HAP-1 (cell line): ENCODE measurements around the gene DPP10.

Experiments used
- DNase-seq, 2 experiments: peaks; one replicate each; pipeline ENCODE4 v3.0.0-alpha.2; 2016 to 2020; ENCODE audit warnings: low spot score in 2 of 2
- H3K27me3 ChIP-seq: fragments of 250-450 bp; sonication (Bioruptor Pico); 2 replicates; pipeline ENCODE4 v1.5.1; 2020; ENCODE audit warnings: low read depth, mild to moderate bottlenecking, moderate library complexity
- H3K36me3 ChIP-seq: fragments of 250-450 bp; sonication (Bioruptor Pico); replicated peaks from 2 replicates; pipeline ENCODE4 v1.5.1; 2020; ENCODE audit warnings: mild to moderate bottlenecking
- H3K4me1 ChIP-seq: fragments of 250-450 bp; sonication (Bioruptor Pico); 2 replicates; pipeline ENCODE4 v1.5.1; 2020; ENCODE audit warnings: mild to moderate bottlenecking
- H3K4me3 ChIP-seq: fragments of 250-450 bp; sonication (Bioruptor Pico); 2 replicates; pipeline ENCODE4 v1.5.1; 2020; ENCODE audit warnings: mild to moderate bottlenecking, moderate library complexity
- H3K9me3 ChIP-seq: fragments of 250-450 bp; sonication (Bioruptor Pico); 2 replicates; pipeline ENCODE4 v1.5.1; 2020; ENCODE audit warnings: mild to moderate bottlenecking, moderate library complexity
- in situ Hi-C: fragments of 300-500 bp; cut with MboI; formaldehyde crosslinking; loops from 3 replicates; pipeline ENCODE4 v1.14.3; 2020; ENCODE audit warnings: low sequenced_read_pairs, inconsistent platforms, mixed read lengths

The DPP10 gene

DNA sequence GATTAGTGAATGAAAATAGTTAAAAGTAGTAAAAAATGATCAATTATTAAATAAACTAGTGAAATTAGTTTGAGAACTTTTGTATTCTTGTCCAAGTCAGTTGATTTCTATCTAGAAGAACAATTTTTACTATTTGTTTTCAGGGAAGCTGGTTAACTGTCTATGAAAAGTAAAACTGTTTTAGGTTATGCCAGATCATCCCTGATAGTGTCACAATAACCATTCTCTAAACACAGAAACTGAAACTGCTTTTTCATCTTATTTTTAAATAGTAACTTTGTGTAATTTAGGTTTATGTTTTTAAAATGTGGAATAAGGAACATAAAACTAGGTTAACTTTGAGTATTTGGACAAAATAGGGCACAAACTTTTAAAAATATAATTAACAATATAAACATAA, 1087.2 kb downstream of the DPP10 start:
- Histone ChIP-seq H3K4me3 (no peak overlapping the region), H3K9me3 (no peaks in the 10 kb centered on the region), H3K27me3 (no peaks in the 10 kb centered on the region), H3K36me3 (no peaks in the 10 kb centered on the region), H3K4me1 (peaks cover 18% of the 10 kb centered on the region)
- in situ Hi-C loops, result no loop called here
- DNase-seq, result no peak

DNA sequence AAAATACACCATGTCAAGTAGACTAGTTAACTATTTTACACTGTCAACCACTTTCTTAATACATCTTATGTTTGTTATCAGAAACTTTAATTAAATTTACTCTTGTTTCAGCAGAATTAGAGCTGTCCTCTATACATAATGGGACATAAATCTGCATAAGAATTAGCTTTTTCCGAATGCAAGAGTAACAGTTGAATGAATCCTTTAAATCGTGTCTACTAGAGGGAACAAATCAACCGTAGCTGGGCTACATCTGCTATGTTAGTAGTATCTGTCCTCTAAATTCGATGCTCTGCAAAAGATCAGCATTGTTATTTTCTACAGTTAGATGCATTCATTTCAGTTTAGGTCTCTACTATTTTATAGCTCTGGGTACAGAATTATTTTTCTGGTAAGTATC, 1090.6 kb downstream of the DPP10 start:
- H3K4me1 ChIP-seq, result peaks cover 11% of the 10 kb centered on the region
- H3K36me3 ChIP-seq, result no peaks in the 10 kb centered on the region
- in situ Hi-C loops, result no loop called here
- no peak overlapping the region for H3K4me3 ChIP-seq
- no peaks in the 10 kb centered on the region for H3K9me3 ChIP-seq
- no peaks in the 10 kb centered on the region for H3K27me3 ChIP-seq
- peak in 1 of 2 experiments; percentile 68 for DNase-seq

DNA sequence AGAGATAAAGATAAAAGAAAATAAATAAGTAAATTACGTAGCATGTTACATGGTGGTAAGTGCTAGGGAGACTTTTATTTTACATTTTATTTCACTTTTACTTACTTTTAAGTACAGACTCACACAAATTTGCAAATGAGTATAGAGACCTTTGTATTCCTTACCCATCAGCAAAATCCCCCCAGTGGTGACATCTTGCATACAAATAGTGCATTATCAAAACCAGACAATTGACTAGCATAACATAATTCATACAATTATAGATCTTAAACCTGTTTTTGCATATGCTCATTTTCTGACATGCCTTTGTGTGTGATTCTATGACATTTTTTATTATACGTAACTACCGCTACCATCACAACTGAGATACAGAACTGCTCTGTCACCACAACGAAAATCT, 1099.4 kb downstream of the DPP10 start:
- no peaks in the 10 kb centered on the region for H3K36me3 ChIP-seq
- peaks cover 23% of the 10 kb centered on the region for H3K4me1 ChIP-seq
- no peaks in the 10 kb centered on the region for H3K9me3 ChIP-seq
- in situ Hi-C loops, result no loop called here
- peak in 1 of 2 experiments; percentile 27 for DNase-seq
- H3K27me3 ChIP-seq, result no peaks in the 10 kb centered on the region
- H3K4me3 ChIP-seq, result no peak overlapping the region

DNA sequence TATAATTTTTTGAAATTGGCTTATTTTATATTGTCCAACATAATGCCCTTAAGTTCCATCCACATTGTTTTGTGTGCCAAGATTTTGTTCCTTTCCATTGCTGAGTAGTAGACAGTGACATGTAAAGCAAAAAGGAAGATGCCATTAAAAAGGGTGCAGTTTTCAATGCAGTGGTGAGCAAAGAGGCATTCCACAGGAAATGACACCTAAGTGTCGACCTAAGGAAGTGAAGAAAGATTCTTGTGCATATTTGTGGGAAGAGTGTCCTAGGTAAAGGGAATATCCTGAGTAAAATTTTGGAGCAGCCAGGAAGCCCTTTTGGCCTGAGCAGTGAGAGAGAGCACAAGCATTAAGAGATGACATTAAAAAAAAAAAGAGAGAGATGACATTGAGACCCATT, 1099.9 kb downstream of the DPP10 start:
- Histone ChIP-seq H3K4me3 (no peak overlapping the region), H3K4me1 (peaks cover 23% of the 10 kb centered on the region), H3K36me3 (no peaks in the 10 kb centered on the region), H3K27me3 (no peaks in the 10 kb centered on the region), H3K9me3 (no peaks in the 10 kb centered on the region)
- in situ Hi-C loops, result no loop called here
- DNase-seq, result no peak

DNA sequence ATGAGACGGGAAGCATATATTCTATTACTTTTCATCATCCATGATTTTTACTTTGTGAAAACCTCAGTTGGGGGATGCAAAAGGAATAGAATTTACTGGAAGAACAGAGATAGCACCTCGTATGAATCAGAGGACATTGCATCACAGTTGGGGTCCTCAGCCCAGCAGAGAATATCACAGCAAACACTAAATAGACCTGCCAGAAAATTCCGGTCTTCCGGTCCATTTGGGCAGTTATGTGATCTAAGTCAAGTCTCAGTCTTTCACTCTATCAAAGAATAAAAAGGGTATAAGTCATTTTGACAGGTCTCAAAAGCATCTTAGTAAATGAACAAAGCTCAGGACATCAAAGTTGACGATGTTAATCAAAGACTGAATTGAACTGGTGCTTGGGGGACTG, 1100.6 kb downstream of the DPP10 start:
- H3K4me3 ChIP-seq, result no peak overlapping the region
- no peaks in the 10 kb centered on the region for H3K27me3 ChIP-seq
- in situ Hi-C loops, result no loop called here
- no peaks in the 10 kb centered on the region for H3K36me3 ChIP-seq
- DNase-seq, result no peak
- no peaks in the 10 kb centered on the region for H3K9me3 ChIP-seq
- peaks cover 23% of the 10 kb centered on the region for H3K4me1 ChIP-seq

DNA sequence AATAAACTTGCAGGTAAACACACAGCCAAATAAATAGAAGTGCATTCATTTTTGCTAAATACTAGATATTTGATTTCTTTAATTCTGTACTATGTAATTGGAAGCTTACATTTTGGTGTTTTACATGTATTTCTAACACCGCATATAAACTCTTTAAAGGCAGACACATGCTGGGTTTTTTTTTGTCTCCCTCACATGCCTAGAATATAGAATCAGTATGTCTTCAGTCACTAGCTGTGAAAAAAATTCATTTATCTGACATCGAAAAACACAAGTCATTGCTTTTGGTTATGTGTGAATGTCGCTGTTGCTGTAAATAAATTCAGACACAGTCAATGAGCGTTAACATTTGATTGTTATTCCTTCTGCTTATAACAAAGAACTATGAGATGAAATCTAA, 1101.0 kb downstream of the DPP10 start:
- no peaks in the 10 kb centered on the region for H3K27me3 ChIP-seq
- no peak for DNase-seq
- H3K4me1 ChIP-seq, result peaks cover 23% of the 10 kb centered on the region
- no peak overlapping the region for H3K4me3 ChIP-seq
- no peaks in the 10 kb centered on the region for H3K9me3 ChIP-seq
- in situ Hi-C loops, result no loop called here
- H3K36me3 ChIP-seq, result no peaks in the 10 kb centered on the region

DNA sequence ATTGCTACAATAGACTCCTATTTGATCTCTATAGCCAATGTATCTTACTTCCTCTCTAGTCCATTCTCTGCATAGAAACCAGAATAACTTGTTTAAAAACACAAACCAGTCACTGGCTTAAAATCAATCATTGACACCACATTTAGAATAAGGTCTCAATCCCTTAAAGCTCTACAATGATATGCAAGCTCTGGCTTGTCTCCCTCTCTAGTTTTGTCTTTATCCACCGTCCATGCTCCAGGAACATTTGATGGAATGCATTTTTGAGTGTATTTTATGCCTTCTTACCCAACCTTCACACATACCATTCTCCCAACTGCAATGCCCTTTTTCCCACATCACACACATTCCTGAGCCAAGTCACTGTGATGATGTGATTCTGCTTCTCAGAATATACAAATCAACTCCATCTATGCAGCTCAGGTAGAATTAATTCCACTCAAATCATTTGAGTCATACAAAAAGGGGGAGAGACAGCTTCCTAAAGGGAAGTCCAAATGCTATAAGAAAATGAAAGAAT, 1107.2 kb downstream of the DPP10 start:
- H3K27me3 ChIP-seq, result no peaks in the 10 kb centered on the region
- H3K4me3 ChIP-seq, result no peak overlapping the region
- in situ Hi-C loops, result no loop called here
- no peak for DNase-seq
- H3K9me3 ChIP-seq, result no peaks in the 10 kb centered on the region
- no peaks in the 10 kb centered on the region for H3K4me1 ChIP-seq
- no peaks in the 10 kb centered on the region for H3K36me3 ChIP-seq

DNA sequence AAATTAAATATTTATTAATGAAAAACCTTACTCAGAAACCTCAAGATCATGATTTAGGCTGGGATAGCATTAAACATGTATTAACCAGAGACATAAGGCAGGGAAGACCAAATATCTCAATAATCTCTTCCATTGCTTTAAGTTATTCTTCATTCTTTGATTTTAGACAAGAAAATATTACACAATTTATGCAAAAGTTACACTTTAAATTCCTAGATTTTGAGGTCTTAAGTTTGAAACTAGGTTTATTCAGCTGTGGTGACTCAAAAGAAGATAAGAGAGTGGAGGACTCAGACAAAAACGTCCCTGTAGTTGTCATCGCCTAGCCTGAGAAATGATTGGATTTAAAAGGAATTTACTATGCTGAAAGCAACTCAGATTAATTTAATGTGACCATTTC, 1110.3 kb downstream of the DPP10 start:
- no peaks in the 10 kb centered on the region for H3K4me1 ChIP-seq
- in situ Hi-C loops, result no loop called here
- no peaks in the 10 kb centered on the region for H3K9me3 ChIP-seq
- no peak for DNase-seq
- H3K36me3 ChIP-seq, result no peaks in the 10 kb centered on the region
- H3K27me3 ChIP-seq, result no peaks in the 10 kb centered on the region
- H3K4me3 ChIP-seq, result no peak overlapping the region

DNA sequence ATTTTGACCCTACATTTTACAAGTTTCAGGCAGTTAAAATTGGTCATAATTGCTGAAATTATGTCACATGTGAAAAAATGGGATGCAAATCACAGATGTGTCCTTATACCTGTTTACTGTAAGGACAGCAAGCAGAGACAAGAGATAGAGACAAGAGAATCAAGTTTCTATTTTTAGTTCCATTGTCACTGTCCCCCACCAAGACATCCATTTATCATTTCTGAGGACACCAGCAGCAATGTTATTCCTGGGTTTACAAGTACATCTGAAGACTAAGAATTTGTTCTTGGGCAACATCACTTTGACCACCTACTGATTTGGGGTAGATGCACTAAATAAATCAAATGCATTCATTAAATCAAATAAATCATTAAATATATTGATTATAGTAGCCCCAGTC, 1111.7 kb downstream of the DPP10 start:
- no peaks in the 10 kb centered on the region for H3K9me3 ChIP-seq
- in situ Hi-C loops, result no loop called here
- H3K36me3 ChIP-seq, result no peaks in the 10 kb centered on the region
- H3K27me3 ChIP-seq, result no peaks in the 10 kb centered on the region
- no peak for DNase-seq
- H3K4me1 ChIP-seq, result peaks cover 5% of the 10 kb centered on the region
- no peak overlapping the region for H3K4me3 ChIP-seq

DNA sequence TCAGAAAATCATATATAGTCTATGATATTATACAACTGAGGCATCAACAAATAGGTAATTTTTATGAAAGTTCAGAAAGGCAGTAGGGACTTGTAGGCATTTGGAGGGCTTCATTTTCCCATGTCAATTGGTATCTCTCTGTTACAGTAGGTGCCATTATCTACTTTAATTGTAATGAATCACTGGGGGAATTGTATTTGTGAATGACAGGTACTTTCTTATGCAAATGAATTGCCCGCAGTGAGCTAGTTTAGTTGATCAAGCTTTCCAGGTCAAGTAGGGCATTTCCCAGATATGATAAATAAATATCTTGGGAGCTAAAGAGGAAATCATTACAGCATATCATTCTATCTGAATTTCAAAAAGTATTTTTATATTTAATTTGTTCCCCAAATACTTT, 1116.3 kb downstream of the DPP10 start:
- H3K9me3 ChIP-seq, result no peaks in the 10 kb centered on the region
- H3K27me3 ChIP-seq, result no peaks in the 10 kb centered on the region
- H3K4me1 ChIP-seq, result peaks cover 5% of the 10 kb centered on the region
- in situ Hi-C loops, result no loop called here
- DNase-seq, result peak in 1 of 2 experiments; percentile 36
- no peak overlapping the region for H3K4me3 ChIP-seq
- no peaks in the 10 kb centered on the region for H3K36me3 ChIP-seq

DNA sequence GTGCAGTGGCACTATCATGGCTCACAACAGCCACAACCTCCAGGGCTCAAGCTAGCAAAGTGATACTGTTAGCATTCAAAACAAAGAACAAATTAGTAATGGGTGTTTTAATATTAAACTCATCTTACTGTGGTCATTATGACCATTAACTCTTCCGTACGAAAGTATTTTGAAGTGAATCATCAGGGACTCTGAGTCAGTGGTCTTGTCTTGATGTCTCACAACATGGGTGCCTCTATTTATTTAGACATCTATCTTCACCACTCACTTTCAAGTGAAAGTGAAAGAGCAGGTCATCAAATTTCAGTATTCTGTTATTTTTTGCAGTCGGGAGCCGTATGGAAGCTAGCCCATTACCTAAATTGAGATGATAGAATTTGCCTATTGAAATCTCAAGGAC, 1118.2 kb downstream of the DPP10 start:
- Histone ChIP-seq H3K36me3 (no peaks in the 10 kb centered on the region; the same call in 1 of the 2 replicates), H3K27me3 (no peaks in the 10 kb centered on the region), H3K9me3 (no peaks in the 10 kb centered on the region), H3K4me1 (peaks cover 5% of the 10 kb centered on the region), H3K4me3 (no peak overlapping the region)
- no peak for DNase-seq
- in situ Hi-C loops, result no loop called here

DNA sequence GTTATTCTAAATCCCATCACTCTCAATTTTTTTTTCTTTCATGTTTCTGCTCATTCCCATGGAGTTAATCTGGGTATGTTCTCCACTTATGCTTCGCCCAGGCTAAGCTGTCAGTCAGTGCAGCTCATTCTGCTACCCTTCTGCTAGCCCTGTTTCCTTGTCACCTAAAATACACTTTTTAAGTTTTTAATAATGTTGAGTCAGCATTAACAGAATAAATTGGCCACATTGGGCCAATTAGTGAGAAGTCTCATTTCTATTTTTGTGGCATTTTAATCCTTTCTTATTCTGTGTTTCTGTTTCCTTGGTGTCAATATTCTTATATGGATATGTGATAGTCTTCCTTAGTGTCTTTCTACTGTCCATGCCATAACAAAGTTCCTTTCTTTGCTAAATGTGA, 1126.2 kb downstream of the DPP10 start:
- no peaks in the 10 kb centered on the region; the same call in 1 of the 2 replicates for H3K36me3 ChIP-seq
- no peak for DNase-seq
- no peaks in the 10 kb centered on the region for H3K27me3 ChIP-seq
- in situ Hi-C loops, result no loop called here
- no peak overlapping the region for H3K4me3 ChIP-seq
- H3K4me1 ChIP-seq, result no peaks in the 10 kb centered on the region
- no peaks in the 10 kb centered on the region for H3K9me3 ChIP-seq

DNA sequence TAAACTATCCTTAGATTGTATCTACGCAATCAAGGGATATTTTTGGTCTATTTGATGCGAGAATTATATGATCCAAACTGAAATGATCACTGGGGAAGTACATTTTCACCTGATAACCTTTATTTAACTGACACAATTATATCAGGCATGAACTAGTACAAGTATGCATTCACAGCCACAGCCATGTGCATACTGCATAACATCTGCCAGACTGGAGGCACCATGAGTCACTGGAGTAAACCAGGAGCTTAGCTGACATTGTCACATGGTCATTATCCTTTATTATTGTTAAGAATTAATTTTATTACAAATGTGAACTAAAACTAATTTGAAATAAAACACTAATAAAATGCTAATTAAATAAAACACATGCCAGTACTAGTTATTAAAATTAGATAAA, 1127.1 kb downstream of the DPP10 start:
- no peaks in the 10 kb centered on the region for H3K4me1 ChIP-seq
- no peaks in the 10 kb centered on the region for H3K27me3 ChIP-seq
- DNase-seq, result no peak
- H3K4me3 ChIP-seq, result no peak overlapping the region
- H3K36me3 ChIP-seq, result no peaks in the 10 kb centered on the region; the same call in 1 of the 2 replicates
- in situ Hi-C loops, result no loop called here
- no peaks in the 10 kb centered on the region for H3K9me3 ChIP-seq

DNA sequence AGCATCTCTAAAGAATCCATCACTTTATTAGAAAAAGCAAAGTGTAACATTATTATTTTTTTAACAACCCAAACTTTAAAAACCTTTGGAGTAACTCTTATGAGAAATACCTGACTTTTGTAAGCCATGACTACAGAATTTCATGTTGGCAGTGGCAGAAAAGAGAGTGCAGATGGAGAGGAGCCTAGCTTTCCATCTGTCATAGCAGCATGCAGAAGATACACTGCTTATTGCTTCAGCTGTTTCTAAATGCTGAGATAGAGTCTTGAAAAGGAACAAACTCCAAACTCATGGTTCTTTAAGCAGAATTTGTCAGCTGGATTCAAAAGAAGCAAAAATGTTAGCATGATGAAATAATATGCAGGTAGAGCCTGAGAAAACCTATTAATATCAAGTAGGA, 1130.3 kb downstream of the DPP10 start:
- in situ Hi-C loops, result no loop called here
- Histone ChIP-seq H3K36me3 (no peaks in the 10 kb centered on the region), H3K9me3 (no peaks in the 10 kb centered on the region), H3K4me3 (no peak overlapping the region), H3K27me3 (no peaks in the 10 kb centered on the region), H3K4me1 (no peaks in the 10 kb centered on the region)
- DNase-seq, result no peak

DNA sequence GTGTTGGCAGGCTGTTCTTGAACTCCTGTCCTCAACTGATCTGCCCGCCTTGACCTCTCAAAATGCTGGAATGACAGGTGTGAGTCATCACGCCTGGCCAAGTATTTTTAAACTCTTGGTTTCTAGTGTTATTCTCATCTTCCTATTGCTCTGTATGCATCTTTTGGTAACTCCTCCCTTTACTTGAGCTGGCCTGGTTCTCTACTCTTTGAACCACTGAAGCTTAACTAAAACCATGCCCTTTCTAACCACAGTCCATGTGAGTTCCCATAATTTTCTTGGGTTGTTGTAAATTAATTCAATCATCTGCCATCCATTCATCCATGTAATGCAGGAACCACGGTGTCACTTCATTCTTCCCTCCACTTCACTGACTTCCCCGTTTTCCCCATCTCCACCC, 1131.3 kb downstream of the DPP10 start:
- Histone ChIP-seq H3K4me1 (no peaks in the 10 kb centered on the region), H3K4me3 (no peak overlapping the region), H3K9me3 (no peaks in the 10 kb centered on the region), H3K36me3 (no peaks in the 10 kb centered on the region), H3K27me3 (no peaks in the 10 kb centered on the region)
- DNase-seq, result no peak
- in situ Hi-C loops, result no loop called here
